Measurements from ENCODE around the gene DIP2B. TPM values are rescaled to one million over a fixed set of nuclear protein-coding genes. Genes with fewer than 3 reads are reported as not detected.
A peak's percentile ranks its signal among the peaks of the same experiment; 100 is the strongest.

Gene DIP2B
- total RNA-seq, 2 donors from 2014 or later: 30.8 to 34.3 TPM

- ATAC-seq: no peak
- DNase-seq (ENCODE audit: low spot score): no peak
- no peaks in the 10 kb centered on the region for H3K27me3 Mint-ChIP-seq
- no peaks in the 10 kb centered on the region for H3K36me3 Mint-ChIP-seq
- H3K4me3 Mint-ChIP-seq: no peak overlapping the region
- no peak overlapping the region for H3K27ac Mint-ChIP-seq
- peaks cover 30 to 31% of the 10 kb centered on the region in 2 donors for H3K4me1 Mint-ChIP-seq (ENCODE audit: low read depth in 2 of 2)
- H3K9me3 Mint-ChIP-seq: no peaks in the 10 kb centered on the region
Observed at GRCh38 chr12:50566066-50566465, 61.3 kb downstream of the DIP2B start.

GRCh38 chr12:50567926-50568325 lies 63.1 kb downstream of the DIP2B start:
- ATAC-seq (no peak), DNase-seq (ENCODE audit: low spot score) (no peak)
- no peaks in the 10 kb centered on the region for H3K27me3 Mint-ChIP-seq
- no peaks in the 10 kb centered on the region for H3K36me3 Mint-ChIP-seq
- no peak overlapping the region for H3K27ac Mint-ChIP-seq
- H3K4me1 Mint-ChIP-seq (ENCODE audit: low read depth in 2 of 2): peaks cover 27 to 34% of the 10 kb centered on the region in 2 donors
- no peak overlapping the region for H3K4me3 Mint-ChIP-seq
- no peaks in the 10 kb centered on the region for H3K9me3 Mint-ChIP-seq

- no peak overlapping the region for H3K27ac Mint-ChIP-seq
- no peaks in the 10 kb centered on the region for H3K27me3 Mint-ChIP-seq
- no peaks in the 10 kb centered on the region for H3K36me3 Mint-ChIP-seq
- ATAC-seq (no peak), DNase-seq (ENCODE audit: low spot score) (no peak)
- H3K9me3 Mint-ChIP-seq: no peaks in the 10 kb centered on the region
- peaks cover 28 to 39% of the 10 kb centered on the region in 2 donors for H3K4me1 Mint-ChIP-seq (ENCODE audit: low read depth in 2 of 2)
- no peak overlapping the region for H3K4me3 Mint-ChIP-seq
Observed at GRCh38 chr12:50568338-50569091, 63.7 kb downstream of the DIP2B start.

GRCh38 chr12:50569321-50569720 lies 64.5 kb downstream of the DIP2B start:
- H3K4me1 Mint-ChIP-seq (ENCODE audit: low read depth in 2 of 2): peaks cover 21 to 33% of the 10 kb centered on the region in 2 donors
- H3K36me3 Mint-ChIP-seq: no peaks in the 10 kb centered on the region
- ATAC-seq (no peak), DNase-seq (ENCODE audit: low spot score) (no peak)
- H3K27me3 Mint-ChIP-seq: no peaks in the 10 kb centered on the region
- H3K27ac Mint-ChIP-seq: no peak overlapping the region
- H3K9me3 Mint-ChIP-seq: no peaks in the 10 kb centered on the region
- H3K4me3 Mint-ChIP-seq: no peak overlapping the region

- Mint-ChIP-seq H3K4me3 (no peak overlapping the region), H3K36me3 (no peaks in the 10 kb centered on the region), H3K27ac (peak overlapping the region in 1 of 2 donors; percentile 57), H3K4me1 (ENCODE audit: low read depth in 2 of 2) (peaks cover 17 to 29% of the 10 kb centered on the region in 2 donors), H3K9me3 (no peaks in the 10 kb centered on the region), H3K27me3 (no peaks in the 10 kb centered on the region)
- ATAC-seq (no peak), DNase-seq (ENCODE audit: low spot score) (no peak)
Observed at GRCh38 chr12:50569876-50570275, 65.1 kb downstream of the DIP2B start.

- peaks cover 19 to 24% of the 10 kb centered on the region in 2 donors for H3K4me1 Mint-ChIP-seq (ENCODE audit: low read depth in 2 of 2)
- no peak overlapping the region for H3K27ac Mint-ChIP-seq
- H3K36me3 Mint-ChIP-seq: no peaks in the 10 kb centered on the region
- DNase-seq (ENCODE audit: low spot score): no peak
- H3K27me3 Mint-ChIP-seq: no peaks in the 10 kb centered on the region
- ATAC-seq: no peak
- H3K4me3 Mint-ChIP-seq: no peak overlapping the region
- no peaks in the 10 kb centered on the region for H3K9me3 Mint-ChIP-seq
Observed at GRCh38 chr12:50571786-50572185, 67.0 kb downstream of the DIP2B start.

GRCh38 chr12:50572287-50572686 lies 67.5 kb downstream of the DIP2B start:
- H3K4me1 Mint-ChIP-seq (ENCODE audit: low read depth in 2 of 2): peaks cover 19 to 24% of the 10 kb centered on the region in 2 donors
- no peaks in the 10 kb centered on the region for H3K36me3 Mint-ChIP-seq
- no peaks in the 10 kb centered on the region for H3K9me3 Mint-ChIP-seq
- H3K27ac Mint-ChIP-seq: peak overlapping the region in 1 of 2 donors; percentile 18
- DNase-seq (ENCODE audit: low spot score) (no peak), ATAC-seq (peak in 1 of 2 donors; percentile 60)
- H3K27me3 Mint-ChIP-seq: no peaks in the 10 kb centered on the region
- H3K4me3 Mint-ChIP-seq: no peak overlapping the region

GRCh38 chr12:50572760-50573159 lies 68.0 kb downstream of the DIP2B start:
- H3K27me3 Mint-ChIP-seq: no peaks in the 10 kb centered on the region
- no peak for DNase-seq (ENCODE audit: low spot score)
- H3K36me3 Mint-ChIP-seq: no peaks in the 10 kb centered on the region
- peak overlapping the region in 1 of 2 donors; percentile 18 for H3K27ac Mint-ChIP-seq
- no peak overlapping the region for H3K4me3 Mint-ChIP-seq
- no peak for ATAC-seq
- peaks cover 16 to 23% of the 10 kb centered on the region in 2 donors for H3K4me1 Mint-ChIP-seq (ENCODE audit: low read depth in 2 of 2)
- H3K9me3 Mint-ChIP-seq: no peaks in the 10 kb centered on the region

GRCh38 chr12:50573271-50573670 lies 68.5 kb downstream of the DIP2B start:
- no peak overlapping the region for H3K4me3 Mint-ChIP-seq
- no peaks in the 10 kb centered on the region for H3K36me3 Mint-ChIP-seq
- no peaks in the 10 kb centered on the region for H3K9me3 Mint-ChIP-seq
- H3K4me1 Mint-ChIP-seq (ENCODE audit: low read depth in 2 of 2): peaks cover 14 to 19% of the 10 kb centered on the region in 2 donors
- peak overlapping the region in 1 of 2 donors; percentile 45 for H3K27ac Mint-ChIP-seq
- DNase-seq (ENCODE audit: low spot score) (no peak), ATAC-seq (no peak)
- H3K27me3 Mint-ChIP-seq: no peaks in the 10 kb centered on the region

- ATAC-seq: no peak
- Mint-ChIP-seq H3K4me1 (ENCODE audit: low read depth in 2 of 2) (peaks cover 14 to 15% of the 10 kb centered on the region in 2 donors), H3K4me3 (no peak overlapping the region), H3K9me3 (no peaks in the 10 kb centered on the region), H3K27ac (peak overlapping the region in 1 of 2 donors; percentile 36), H3K27me3 (no peaks in the 10 kb centered on the region), H3K36me3 (no peaks in the 10 kb centered on the region)
- DNase-seq (ENCODE audit: low spot score): no peak
Observed at GRCh38 chr12:50574601-50575348, 70.0 kb downstream of the DIP2B start.

GRCh38 chr12:50579757-50580267 lies 75.0 kb downstream of the DIP2B start:
- Mint-ChIP-seq H3K36me3 (no peaks in the 10 kb centered on the region), H3K9me3 (no peaks in the 10 kb centered on the region), H3K27me3 (no peaks in the 10 kb centered on the region), H3K27ac (no peak overlapping the region), H3K4me3 (no peak overlapping the region), H3K4me1 (ENCODE audit: low read depth in 2 of 2) (peaks cover 15 to 16% of the 10 kb centered on the region in 2 donors)
- ATAC-seq (no peak), DNase-seq (ENCODE audit: low spot score) (no peak)

- peaks cover 12% of the 10 kb centered on the region in 2 donors for H3K4me1 Mint-ChIP-seq (ENCODE audit: low read depth in 2 of 2)
- no peak overlapping the region for H3K4me3 Mint-ChIP-seq
- H3K27ac Mint-ChIP-seq: no peak overlapping the region
- H3K27me3 Mint-ChIP-seq: no peaks in the 10 kb centered on the region
- ATAC-seq (no peak), DNase-seq (ENCODE audit: low spot score) (no peak)
- no peaks in the 10 kb centered on the region for H3K9me3 Mint-ChIP-seq
- no peaks in the 10 kb centered on the region for H3K36me3 Mint-ChIP-seq
Observed at GRCh38 chr12:50580436-50580835, 75.7 kb downstream of the DIP2B start.

GRCh38 chr12:50581226-50582184 lies 76.7 kb downstream of the DIP2B start:
- Mint-ChIP-seq H3K4me1 (ENCODE audit: low read depth in 2 of 2) (peaks cover 12% of the 10 kb centered on the region in 2 donors), H3K9me3 (no peaks in the 10 kb centered on the region), H3K36me3 (no peaks in the 10 kb centered on the region), H3K27ac (no peak overlapping the region), H3K27me3 (no peaks in the 10 kb centered on the region), H3K4me3 (no peak overlapping the region)
- DNase-seq (ENCODE audit: low spot score) (no peak), ATAC-seq (peak; percentile 73 to 76)
